HFFc6 (cell line): ENCODE results near the gene CSF1R. TPM values are rescaled to one million over a fixed set of nuclear protein-coding genes. Genes with fewer than 3 reads are reported as not detected.
A peak's percentile ranks its signal among the peaks of the same experiment; 100 is the strongest.

Experiments used
- DNase-seq: peaks from one replicate; pipeline ENCODE4 v3.0.0-alpha.2; 2018
- H3K27ac Mint-ChIP-seq: 2 replicates; pipeline ENCODE4 v1.8.0; 2020; ENCODE audit warnings: mild to moderate bottlenecking, mixed read lengths
- H3K27me3 Mint-ChIP-seq: 2 replicates; pipeline ENCODE4 v1.8.0; 2021; ENCODE audit warnings: mild to moderate bottlenecking, moderate library complexity, mixed read lengths; ENCODE audit not compliant: insufficient read depth
- H3K36me3 Mint-ChIP-seq: 2 replicates; pipeline ENCODE4 v1.8.0; 2021; ENCODE audit warnings: low read depth, mixed read lengths
- H3K4me1 Mint-ChIP-seq: 2 replicates; pipeline ENCODE4 v1.8.0; 2020; ENCODE audit warnings: low read depth, mixed read lengths
- H3K4me3 Mint-ChIP-seq: 2 replicates; pipeline ENCODE4 v1.8.0; 2020; ENCODE audit warnings: mild to moderate bottlenecking, moderate library complexity, mixed read lengths
- H3K9me3 Mint-ChIP-seq: 2 replicates; pipeline ENCODE4 v1.8.0; 2020; ENCODE audit warnings: mild to moderate bottlenecking, mixed read lengths
- total RNA-seq, 6 experiments: library from RNA; stranded (reverse); fragmentation: NEBNext Ultra II Directional; extraction: Animal tissue kit (Norgen Biotek cat#: 25700); gene quantifications; 2 replicates in 1 of 6; 3 replicates in 5 of 6; pipeline ENCODE4 v1.2.3, GENCODE V29; 2021
- TF ChIP-seq, protein P1 (sequence below): fragments of 200-600 bp; sonication (generic); IDR thresholded peaks from 2 replicates; pipeline ENCODE4 v1.5.0; 2021; ENCODE audit warnings: antibody characterized with exemption, mild to moderate bottlenecking

CSF1R gene
- total RNA-seq, 6 experiments from 2014 or later = 0.26 to 1.5 (median 0.78) TPM

DNA sequence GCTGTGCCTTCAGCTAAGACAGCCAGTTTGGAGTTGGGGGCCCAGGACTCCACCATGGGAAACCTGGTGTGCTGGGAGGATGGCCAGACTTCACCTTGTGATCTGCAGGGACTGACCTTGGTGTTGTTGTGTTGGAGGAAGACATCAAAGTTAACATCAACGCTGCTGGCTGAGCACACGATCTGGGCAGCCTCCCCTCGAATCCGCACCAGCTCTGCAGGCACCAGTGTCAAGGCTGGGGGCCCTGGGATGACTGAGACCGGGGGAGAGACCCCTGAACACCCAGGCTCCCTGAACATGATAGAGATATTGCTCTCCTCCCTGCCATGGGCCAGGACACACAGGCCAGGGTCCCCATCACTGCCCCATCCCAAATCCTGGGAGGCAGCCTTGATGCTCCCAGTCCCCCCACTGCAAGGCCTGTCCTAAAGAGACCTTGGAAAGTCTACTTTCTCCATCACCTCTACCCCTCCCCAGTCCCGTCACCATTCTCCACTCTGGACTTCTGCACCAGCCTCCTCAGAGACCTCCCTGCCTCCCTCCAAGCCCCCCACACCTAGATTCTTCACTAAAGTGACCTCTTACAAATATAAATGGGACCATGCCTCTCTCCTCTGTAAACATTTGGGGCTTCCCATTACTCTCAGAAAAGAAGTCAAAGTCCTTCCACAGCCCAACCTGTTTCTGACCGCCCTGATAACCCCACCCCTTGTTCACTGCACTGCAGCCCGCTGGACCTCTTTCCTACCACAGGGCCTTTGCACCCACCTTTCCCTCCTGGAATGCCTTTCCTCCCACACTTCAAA, 8.2 kb downstream of the CSF1R start:
- H3K27ac Mint-ChIP-seq = no peak overlapping the region; the same call in 1 of the 2 replicates
- no peak for DNase-seq
- TF ChIP-seq, protein P1, sequence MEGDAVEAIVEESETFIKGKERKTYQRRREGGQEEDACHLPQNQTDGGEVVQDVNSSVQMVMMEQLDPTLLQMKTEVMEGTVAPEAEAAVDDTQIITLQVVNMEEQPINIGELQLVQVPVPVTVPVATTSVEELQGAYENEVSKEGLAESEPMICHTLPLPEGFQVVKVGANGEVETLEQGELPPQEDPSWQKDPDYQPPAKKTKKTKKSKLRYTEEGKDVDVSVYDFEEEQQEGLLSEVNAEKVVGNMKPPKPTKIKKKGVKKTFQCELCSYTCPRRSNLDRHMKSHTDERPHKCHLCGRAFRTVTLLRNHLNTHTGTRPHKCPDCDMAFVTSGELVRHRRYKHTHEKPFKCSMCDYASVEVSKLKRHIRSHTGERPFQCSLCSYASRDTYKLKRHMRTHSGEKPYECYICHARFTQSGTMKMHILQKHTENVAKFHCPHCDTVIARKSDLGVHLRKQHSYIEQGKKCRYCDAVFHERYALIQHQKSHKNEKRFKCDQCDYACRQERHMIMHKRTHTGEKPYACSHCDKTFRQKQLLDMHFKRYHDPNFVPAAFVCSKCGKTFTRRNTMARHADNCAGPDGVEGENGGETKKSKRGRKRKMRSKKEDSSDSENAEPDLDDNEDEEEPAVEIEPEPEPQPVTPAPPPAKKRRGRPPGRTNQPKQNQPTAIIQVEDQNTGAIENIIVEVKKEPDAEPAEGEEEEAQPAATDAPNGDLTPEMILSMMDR = no peak

DNA sequence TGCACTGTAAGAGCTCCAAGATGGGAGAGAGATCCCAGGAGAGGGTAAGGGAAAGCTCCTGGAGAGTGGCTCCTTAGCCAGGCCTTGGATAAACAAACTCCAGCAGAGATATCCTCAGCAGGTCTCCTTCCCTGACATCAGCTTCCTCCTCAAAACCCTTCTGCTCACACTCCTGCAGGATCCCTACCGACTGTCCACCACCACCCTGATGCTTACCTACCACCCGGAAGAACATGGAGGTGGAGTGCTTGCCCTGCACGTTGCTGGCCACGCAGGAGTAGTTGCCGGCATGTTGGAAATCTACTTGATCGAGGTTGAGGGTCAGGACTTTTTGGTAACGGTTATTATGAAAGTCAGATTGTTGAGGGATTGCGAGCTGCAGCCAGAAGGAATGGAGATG, 9.3 kb downstream of the CSF1R start:
- no peak overlapping the region for H3K4me3 Mint-ChIP-seq
- H3K4me1 Mint-ChIP-seq = peaks cover 21% of the 10 kb centered on the region

More for the DNA sequence above, 8.2 kb downstream of the CSF1R start:
- Mint-ChIP-seq H3K27me3 (peaks cover 2% of the 10 kb centered on the region; the same call in 1 of the 2 replicates), H3K4me1 (peaks cover 23% of the 10 kb centered on the region), H3K36me3 (no peaks in the 10 kb centered on the region), H3K4me3 (no peak overlapping the region), H3K9me3 (no peaks in the 10 kb centered on the region)

DNA sequence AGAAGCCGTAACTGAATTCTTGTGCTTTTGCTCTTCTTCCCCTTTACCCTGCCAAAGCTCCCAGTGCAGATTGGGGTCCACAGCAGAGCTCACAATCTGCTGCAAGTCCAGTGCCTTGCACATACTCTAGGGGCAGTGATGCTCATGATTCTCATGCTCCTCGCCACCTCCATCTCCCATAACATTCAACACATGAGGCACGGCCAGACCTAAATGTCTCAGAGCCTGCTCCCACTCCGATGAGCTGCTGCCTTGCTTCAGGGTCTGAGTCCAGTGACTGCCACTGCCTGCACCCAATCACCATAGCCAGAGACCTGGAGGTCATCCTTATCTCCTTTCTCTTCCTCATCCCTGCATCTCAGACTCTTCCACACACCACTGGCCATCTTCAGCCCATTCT, 10.5 kb downstream of the CSF1R start:
- Mint-ChIP-seq H3K27me3 (no peaks in the 10 kb centered on the region; the same call in 1 of the 2 replicates), H3K4me3 (no peak overlapping the region)

More for the DNA sequence above, 9.3 kb downstream of the CSF1R start:
- TF ChIP-seq, protein P1 = no peak
- no peaks in the 10 kb centered on the region for H3K36me3 Mint-ChIP-seq
- H3K27ac Mint-ChIP-seq = no peak overlapping the region
- no peaks in the 10 kb centered on the region for H3K9me3 Mint-ChIP-seq
- no peak for DNase-seq
- no peaks in the 10 kb centered on the region; the same call in 1 of the 2 replicates for H3K27me3 Mint-ChIP-seq

DNA sequence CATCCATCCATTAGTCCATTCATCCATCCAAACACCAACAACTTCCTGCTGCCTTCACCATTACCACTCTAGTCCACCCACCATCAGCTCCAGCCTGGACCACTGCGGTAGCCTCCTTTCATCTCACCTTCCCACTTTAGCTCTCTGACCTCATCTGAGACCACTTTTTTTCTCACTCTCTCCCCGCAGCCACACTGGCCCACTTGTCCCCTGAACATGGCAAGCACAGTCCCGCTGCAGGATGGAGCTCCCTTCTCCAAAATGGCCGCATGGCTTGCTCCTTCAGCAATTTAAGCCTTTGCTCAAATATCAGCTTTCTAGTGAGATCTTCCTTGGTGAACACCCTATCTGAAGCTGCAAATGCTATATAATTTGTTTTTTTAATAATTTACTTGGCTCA, 11.1 kb downstream of the CSF1R start:
- no peak for DNase-seq
- no peaks in the 10 kb centered on the region; the same call in 1 of the 2 replicates for H3K27me3 Mint-ChIP-seq
- no peak overlapping the region for H3K27ac Mint-ChIP-seq
- H3K4me3 Mint-ChIP-seq = no peak overlapping the region
- TF ChIP-seq, protein P1 = no peak
- H3K4me1 Mint-ChIP-seq = peaks cover 12% of the 10 kb centered on the region; the same call in 1 of the 2 replicates
- no peaks in the 10 kb centered on the region for H3K36me3 Mint-ChIP-seq
- H3K9me3 Mint-ChIP-seq = no peaks in the 10 kb centered on the region

More for the DNA sequence above, 10.5 kb downstream of the CSF1R start:
- H3K9me3 Mint-ChIP-seq = no peaks in the 10 kb centered on the region
- H3K27ac Mint-ChIP-seq = no peak overlapping the region
- H3K4me1 Mint-ChIP-seq = peaks cover 12% of the 10 kb centered on the region; the same call in 1 of the 2 replicates
- no peak for DNase-seq
- H3K36me3 Mint-ChIP-seq = no peaks in the 10 kb centered on the region
- TF ChIP-seq, protein P1 = peak; percentile 18; the same call in 1 of the 2 replicates

DNA sequence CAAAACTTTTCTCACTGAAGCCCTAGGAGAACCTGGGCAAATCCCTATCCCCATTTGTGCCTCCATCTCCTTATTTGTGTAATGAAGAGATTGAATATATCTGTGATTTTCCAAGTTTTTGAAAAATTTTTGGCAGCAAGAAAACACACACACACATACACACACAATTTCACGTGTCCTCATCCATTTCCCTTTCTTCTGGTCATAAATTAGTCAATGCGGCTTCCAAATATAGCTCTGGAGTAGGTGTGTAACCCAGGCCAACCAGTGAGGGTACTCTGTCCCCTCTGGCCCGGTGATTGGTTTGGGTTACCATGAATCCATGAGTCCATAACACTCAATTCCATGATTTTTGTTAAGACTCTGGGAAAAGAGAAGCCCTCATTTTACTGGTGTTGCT, 12.7 kb downstream of the CSF1R start:
- H3K27me3 Mint-ChIP-seq = no peaks in the 10 kb centered on the region; the same call in 1 of the 2 replicates
- peaks cover 7% of the 10 kb centered on the region for H3K4me1 Mint-ChIP-seq
- H3K36me3 Mint-ChIP-seq = no peaks in the 10 kb centered on the region
- H3K4me3 Mint-ChIP-seq = no peak overlapping the region
- TF ChIP-seq, protein P1 = no peak
- H3K9me3 Mint-ChIP-seq = no peaks in the 10 kb centered on the region
- DNase-seq = no peak
- H3K27ac Mint-ChIP-seq = no peak overlapping the region
